ENCODE results near the gene C2CD3.

- TF ChIP-seq CTCF (IDR thresholded peaks at IDR 0.05; ENCODE audit: low read depth, low read length) = no peak
- no peak for TF ChIP-seq EZH2phosphoT487 (IDR thresholded peaks at IDR 0.05; ENCODE audit: low read depth)
These were observed 164.9 kb downstream of the C2CD3 start for GRCh38 chr11:74005721-74006517.
